ENCODE data around the gene PSMA4. TPM values are rescaled to one million over a fixed set of nuclear protein-coding genes. Genes with fewer than 3 reads are reported as not detected.
"Not testable (repeated sequence)": the region's sequence is repeated elsewhere in the genome, so short reads cannot be mapped to it uniquely, and the experiment has no call there.

PSMA4 gene
- total and polyA plus RNA-seq, 5 donors from 2014 or later: 102 to 331 (median 263) TPM

DNA sequence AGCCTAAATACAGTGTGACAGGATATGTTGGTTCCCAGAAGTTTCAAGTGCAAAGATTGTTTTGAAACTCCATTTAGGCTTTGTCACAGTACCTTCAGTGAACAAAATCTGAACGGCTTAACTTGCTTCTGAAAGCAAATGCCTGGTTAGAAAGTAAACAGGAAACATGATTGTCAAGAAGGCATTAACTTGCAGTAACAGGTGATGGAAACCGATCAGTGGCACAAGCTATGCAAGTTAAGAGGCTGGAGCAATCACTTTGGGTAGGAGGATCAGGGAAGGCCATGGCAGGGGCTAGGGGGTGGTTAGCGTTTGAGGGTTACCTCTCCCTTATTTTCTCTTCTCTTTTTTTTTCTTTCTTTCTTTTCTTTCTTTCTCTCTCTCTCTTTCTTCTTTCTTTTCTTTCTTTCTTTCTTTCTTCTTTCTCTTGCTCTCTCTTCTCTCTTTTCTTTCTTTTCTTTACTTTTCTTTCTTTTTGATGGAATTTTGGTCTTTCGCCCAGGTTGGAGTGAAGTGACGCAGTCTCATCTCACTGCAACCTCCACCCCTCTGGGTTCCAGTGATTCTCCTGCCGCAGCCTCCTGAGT is 30.4 kb upstream of the PSMA4 start:
- DNase-seq: peak in 1 of 3 donors; percentile 56
- Mint-ChIP-seq H3K27ac (peak overlapping the region in 2 of 3 donors; percentile 73 to 80), H3K4me1 (peaks cover 9 to 29% (median 11%) of the 10 kb centered on the region in 4 donors), H3K9me3 (no peaks in the 10 kb centered on the region), H3K4me3 (peak overlapping the region in 3 of 4 donors; percentile 24 to 79 (median 37)), H3K36me3 (no peaks in the 10 kb centered on the region), H3K27me3 (peaks cover 15% of the 10 kb centered on the region)
- H3K4me1 ChIP-seq (ENCODE audit: control insufficient read depth, insufficient read depth, low read length, poor library complexity, severe bottlenecking): peaks cover 27% of the 10 kb centered on the region
- H3K9me3 ChIP-seq (ENCODE audit: control insufficient read depth in 2 of 2, low read length in 2 of 2): no peaks in the 10 kb centered on the region
- H3K27ac ChIP-seq (ENCODE audit: insufficient read depth, low read length, poor library complexity, severe bottlenecking): no peak overlapping the region
- ATAC-seq (ENCODE audit: low read depth in 2 of 2): no peak
- H3K4me3 ChIP-seq (ENCODE audit: low read depth, low read length): peak overlapping the region; percentile 34
- no peaks in the 10 kb centered on the region for H3K36me3 ChIP-seq (ENCODE audit: control insufficient read depth, insufficient read depth, low read length)
- peaks cover 4% of the 10 kb centered on the region for H3K27me3 ChIP-seq (ENCODE audit: control insufficient read depth, insufficient read depth, low read length)

- H3K27me3 Mint-ChIP-seq; H3K4me3 ChIP-seq (ENCODE audit: low read depth, low read length); H3K36me3 Mint-ChIP-seq; H3K36me3 ChIP-seq (ENCODE audit: control insufficient read depth, insufficient read depth, low read length); H3K9me3 ChIP-seq (ENCODE audit: control insufficient read depth in 2 of 2, low read length in 2 of 2); H3K4me1 ChIP-seq (ENCODE audit: control insufficient read depth, insufficient read depth, low read length, poor library complexity, severe bottlenecking); DNase-seq; H3K4me1 Mint-ChIP-seq; H3K27me3 ChIP-seq (ENCODE audit: control insufficient read depth, insufficient read depth, low read length); H3K27ac ChIP-seq (ENCODE audit: insufficient read depth, low read length, poor library complexity, severe bottlenecking); H3K27ac Mint-ChIP-seq; H3K9me3 Mint-ChIP-seq; ATAC-seq (ENCODE audit: low read depth in 2 of 2); H3K4me3 Mint-ChIP-seq: not testable (repeated sequence)
These were observed 20.2 kb upstream of the PSMA4 start for GRCh38 chr15:78520035-78520434.

- H3K27me3 ChIP-seq (ENCODE audit: control insufficient read depth, insufficient read depth, low read length): no peaks in the 10 kb centered on the region
- H3K27ac ChIP-seq (ENCODE audit: insufficient read depth, low read length, poor library complexity, severe bottlenecking): no peak overlapping the region
- peaks cover 9% of the 10 kb centered on the region for H3K36me3 Mint-ChIP-seq
- H3K36me3 ChIP-seq (ENCODE audit: control insufficient read depth, insufficient read depth, low read length): no peaks in the 10 kb centered on the region
- ATAC-seq (ENCODE audit: low read depth in 2 of 2) (no peak), DNase-seq (no peak)
- H3K9me3 Mint-ChIP-seq: peaks cover 0 to 3% (median 0%) of the 10 kb centered on the region in 7 donors
- peaks cover 13% of the 10 kb centered on the region for H3K27me3 Mint-ChIP-seq
- H3K4me3 ChIP-seq (ENCODE audit: low read depth, low read length): no peak overlapping the region
- no peaks in the 10 kb centered on the region for H3K9me3 ChIP-seq (ENCODE audit: control insufficient read depth in 2 of 2, low read length in 2 of 2)
- H3K4me1 Mint-ChIP-seq: no peaks in the 10 kb centered on the region
- no peak overlapping the region for H3K4me3 Mint-ChIP-seq
- no peak overlapping the region for H3K27ac Mint-ChIP-seq
- H3K4me1 ChIP-seq (ENCODE audit: control insufficient read depth, insufficient read depth, low read length, poor library complexity, severe bottlenecking): no peaks in the 10 kb centered on the region
These were observed 16.0 kb upstream of the PSMA4 start for GRCh38 chr15:78524230-78524629.

DNA sequence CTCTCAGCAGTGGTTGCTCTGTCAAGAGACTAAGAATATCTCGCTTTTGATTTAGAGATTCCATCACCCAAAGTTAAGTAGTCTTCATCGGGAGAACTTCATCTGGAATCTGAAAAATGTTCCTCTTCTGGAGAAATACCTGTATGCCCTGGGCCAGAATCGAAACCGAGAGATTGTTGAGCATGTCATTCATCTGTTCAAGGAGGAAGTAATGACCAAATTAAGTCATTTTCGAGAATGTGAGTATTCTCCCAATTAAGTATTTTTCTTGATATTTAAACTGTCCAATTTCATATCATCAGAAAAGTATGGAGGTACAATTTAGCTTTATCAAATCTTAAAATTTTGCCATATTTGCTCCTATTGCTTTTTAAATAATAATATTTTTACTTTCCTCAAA is 12.9 kb upstream of the PSMA4 start:
- H3K9me3 Mint-ChIP-seq: peaks cover 0 to 3% (median 0%) of the 10 kb centered on the region in 7 donors
- Histone ChIP-seq H3K4me1 (ENCODE audit: control insufficient read depth, insufficient read depth, low read length, poor library complexity, severe bottlenecking) (no peaks in the 10 kb centered on the region), H3K27ac (ENCODE audit: insufficient read depth, low read length, poor library complexity, severe bottlenecking) (no peak overlapping the region), H3K9me3 (ENCODE audit: control insufficient read depth in 2 of 2, low read length in 2 of 2) (no peaks in the 10 kb centered on the region), H3K4me3 (ENCODE audit: low read depth, low read length) (no peak overlapping the region), H3K27me3 (ENCODE audit: control insufficient read depth, insufficient read depth, low read length) (no peaks in the 10 kb centered on the region), H3K36me3 (ENCODE audit: control insufficient read depth, insufficient read depth, low read length) (no peaks in the 10 kb centered on the region)
- H3K4me1 Mint-ChIP-seq: no peaks in the 10 kb centered on the region
- no peak overlapping the region for H3K4me3 Mint-ChIP-seq
- no peak for DNase-seq
- H3K27me3 Mint-ChIP-seq: peaks cover 13% of the 10 kb centered on the region
- no peak overlapping the region for H3K27ac Mint-ChIP-seq
- ATAC-seq (ENCODE audit: low read depth in 2 of 2): no peak
- H3K36me3 Mint-ChIP-seq: peaks cover 9% of the 10 kb centered on the region

DNA sequence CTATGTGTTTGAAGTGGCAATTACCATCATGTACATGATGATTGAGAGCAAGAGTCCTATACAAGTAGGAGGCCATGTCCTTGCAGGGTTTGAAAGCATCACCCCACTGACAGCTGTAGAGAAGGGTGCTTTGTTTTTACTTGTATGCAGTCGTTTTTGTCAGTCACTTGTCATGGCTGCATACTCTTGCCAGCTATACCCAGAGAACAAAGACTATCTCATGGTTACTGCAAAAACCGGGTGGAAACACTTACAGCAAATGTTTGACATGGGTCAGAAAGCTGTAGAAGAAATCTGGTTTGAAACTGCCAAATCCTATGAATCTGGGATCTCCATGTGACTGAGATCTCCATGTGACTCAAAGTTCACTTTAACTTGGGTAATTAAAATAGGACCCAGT is 6.9 kb upstream of the PSMA4 start:
- Mint-ChIP-seq H3K4me3 (no peak overlapping the region), H3K9me3 (no peaks in the 10 kb centered on the region), H3K4me1 (no peaks in the 10 kb centered on the region), H3K36me3 (peaks cover 6% of the 10 kb centered on the region), H3K27ac (no peak overlapping the region), H3K27me3 (no peaks in the 10 kb centered on the region)
- H3K27me3 ChIP-seq (ENCODE audit: control insufficient read depth, insufficient read depth, low read length): no peaks in the 10 kb centered on the region
- no peak overlapping the region for H3K27ac ChIP-seq (ENCODE audit: insufficient read depth, low read length, poor library complexity, severe bottlenecking)
- no peak for ATAC-seq (ENCODE audit: low read depth in 2 of 2)
- no peak overlapping the region for H3K4me3 ChIP-seq (ENCODE audit: low read depth, low read length)
- no peaks in the 10 kb centered on the region for H3K9me3 ChIP-seq (ENCODE audit: control insufficient read depth in 2 of 2, low read length in 2 of 2)
- H3K36me3 ChIP-seq (ENCODE audit: control insufficient read depth, insufficient read depth, low read length): no peaks in the 10 kb centered on the region
- H3K4me1 ChIP-seq (ENCODE audit: control insufficient read depth, insufficient read depth, low read length, poor library complexity, severe bottlenecking): no peaks in the 10 kb centered on the region
- DNase-seq: no peak

- Mint-ChIP-seq H3K4me1 (peaks cover 5 to 10% (median 7%) of the 10 kb centered on the region in 4 donors), H3K36me3 (peaks cover 6% of the 10 kb centered on the region), H3K27ac (no peak overlapping the region), H3K9me3 (no peaks in the 10 kb centered on the region), H3K4me3 (no peak overlapping the region), H3K27me3 (peaks cover 6% of the 10 kb centered on the region)
- Histone ChIP-seq H3K4me3 (ENCODE audit: low read depth, low read length) (no peak overlapping the region), H3K27me3 (ENCODE audit: control insufficient read depth, insufficient read depth, low read length) (no peaks in the 10 kb centered on the region), H3K4me1 (ENCODE audit: control insufficient read depth, insufficient read depth, low read length, poor library complexity, severe bottlenecking) (peaks cover 7% of the 10 kb centered on the region), H3K36me3 (ENCODE audit: control insufficient read depth, insufficient read depth, low read length) (no peaks in the 10 kb centered on the region), H3K9me3 (ENCODE audit: control insufficient read depth in 2 of 2, low read length in 2 of 2) (no peaks in the 10 kb centered on the region), H3K27ac (ENCODE audit: insufficient read depth, low read length, poor library complexity, severe bottlenecking) (no peak overlapping the region)
- ATAC-seq (ENCODE audit: low read depth in 2 of 2): no peak
- no peak for DNase-seq
These were observed 4.1 kb upstream of the PSMA4 start for GRCh38 chr15:78536134-78536533.

- Mint-ChIP-seq H3K27ac (peak overlapping the region in 1 of 3 donors; percentile 57), H3K36me3 (peaks cover 8% of the 10 kb centered on the region), H3K9me3 (no peaks in the 10 kb centered on the region), H3K4me1 (peaks cover 6 to 20% (median 15%) of the 10 kb centered on the region in 4 donors), H3K4me3 (peak overlapping the region in 3 of 4 donors; percentile 38 to 97 (median 41)), H3K27me3 (peaks cover 6% of the 10 kb centered on the region)
- H3K36me3 ChIP-seq (ENCODE audit: control insufficient read depth, insufficient read depth, low read length): peaks cover 2% of the 10 kb centered on the region
- no peak overlapping the region for H3K27ac ChIP-seq (ENCODE audit: insufficient read depth, low read length, poor library complexity, severe bottlenecking)
- no peaks in the 10 kb centered on the region for H3K9me3 ChIP-seq (ENCODE audit: control insufficient read depth in 2 of 2, low read length in 2 of 2)
- no peak for ATAC-seq (ENCODE audit: low read depth in 2 of 2)
- H3K27me3 ChIP-seq (ENCODE audit: control insufficient read depth, insufficient read depth, low read length): no peaks in the 10 kb centered on the region
- H3K4me1 ChIP-seq (ENCODE audit: control insufficient read depth, insufficient read depth, low read length, poor library complexity, severe bottlenecking): peaks cover 18% of the 10 kb centered on the region
- H3K4me3 ChIP-seq (ENCODE audit: low read depth, low read length): no peak overlapping the region
- DNase-seq: no peak
These were observed 2.9 kb upstream of the PSMA4 start for GRCh38 chr15:78537266-78537905.

DNA sequence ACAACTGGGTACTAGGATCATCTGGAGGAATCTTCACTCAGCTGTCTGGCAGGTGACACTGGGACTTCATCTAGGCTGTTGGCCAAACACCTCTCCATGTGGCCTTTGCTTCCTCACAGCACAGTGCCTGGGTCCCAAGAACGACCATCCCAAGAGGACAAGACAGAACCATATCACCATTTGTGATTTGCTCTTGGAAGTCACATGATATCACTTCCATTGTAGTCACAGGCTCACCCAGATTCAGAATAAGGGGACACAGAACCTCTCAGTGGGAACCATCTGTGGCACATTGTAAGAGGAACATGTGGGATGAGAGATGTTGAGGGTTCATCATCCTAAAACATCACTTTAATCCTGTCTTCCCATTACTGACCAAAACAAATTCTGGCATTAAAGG is 1.9 kb upstream of the PSMA4 start:
- Histone ChIP-seq H3K4me3 (ENCODE audit: low read depth, low read length) (no peak overlapping the region), H3K27me3 (ENCODE audit: control insufficient read depth, insufficient read depth, low read length) (no peaks in the 10 kb centered on the region), H3K36me3 (ENCODE audit: control insufficient read depth, insufficient read depth, low read length) (peaks cover 12% of the 10 kb centered on the region), H3K9me3 (ENCODE audit: control insufficient read depth in 2 of 2, low read length in 2 of 2) (no peaks in the 10 kb centered on the region), H3K4me1 (ENCODE audit: control insufficient read depth, insufficient read depth, low read length, poor library complexity, severe bottlenecking) (peaks cover 27% of the 10 kb centered on the region), H3K27ac (ENCODE audit: insufficient read depth, low read length, poor library complexity, severe bottlenecking) (no peak overlapping the region)
- H3K4me3 Mint-ChIP-seq: peak overlapping the region; percentile 3 to 97 (median 80)
- H3K36me3 Mint-ChIP-seq: peaks cover 14% of the 10 kb centered on the region
- H3K4me1 Mint-ChIP-seq: peaks cover 6 to 30% (median 21%) of the 10 kb centered on the region in 4 donors
- H3K27me3 Mint-ChIP-seq: peaks cover 6% of the 10 kb centered on the region
- ATAC-seq (ENCODE audit: low read depth in 2 of 2) (no peak), DNase-seq (no peak)
- H3K9me3 Mint-ChIP-seq: no peaks in the 10 kb centered on the region
- H3K27ac Mint-ChIP-seq: peak overlapping the region in 1 of 3 donors; percentile 57
